HFFc6 (cell line): ENCODE data around the gene REXO4. TPM values are rescaled to one million over a fixed set of nuclear protein-coding genes. Genes with fewer than 3 reads are reported as not detected.

Source experiments
- DNase-seq: peaks from one replicate; pipeline ENCODE4 v3.0.0-alpha.2; 2018
- H3K27ac Mint-ChIP-seq: 2 replicates; pipeline ENCODE4 v1.8.0; 2020; ENCODE audit warnings: mild to moderate bottlenecking, mixed read lengths
- H3K27me3 Mint-ChIP-seq: 2 replicates; pipeline ENCODE4 v1.8.0; 2021; ENCODE audit warnings: mild to moderate bottlenecking, moderate library complexity, mixed read lengths; ENCODE audit not compliant: insufficient read depth
- H3K36me3 Mint-ChIP-seq: 2 replicates; pipeline ENCODE4 v1.8.0; 2021; ENCODE audit warnings: low read depth, mixed read lengths
- H3K4me1 Mint-ChIP-seq: 2 replicates; pipeline ENCODE4 v1.8.0; 2020; ENCODE audit warnings: low read depth, mixed read lengths
- H3K4me3 Mint-ChIP-seq: 2 replicates; pipeline ENCODE4 v1.8.0; 2020; ENCODE audit warnings: mild to moderate bottlenecking, moderate library complexity, mixed read lengths
- H3K9me3 Mint-ChIP-seq: 2 replicates; pipeline ENCODE4 v1.8.0; 2020; ENCODE audit warnings: mild to moderate bottlenecking, mixed read lengths
- total RNA-seq, 6 experiments: library from RNA; stranded (reverse); fragmentation: NEBNext Ultra II Directional; extraction: Animal tissue kit (Norgen Biotek cat#: 25700); gene quantifications; 2 replicates in 1 of 6; 3 replicates in 5 of 6; pipeline ENCODE4 v1.2.3, GENCODE V29; 2021
- TF ChIP-seq, protein P1 (sequence below): fragments of 200-600 bp; sonication (generic); IDR thresholded peaks from 2 replicates; pipeline ENCODE4 v1.5.0; 2021; ENCODE audit warnings: antibody characterized with exemption, mild to moderate bottlenecking

The REXO4 gene
- total RNA-seq, 6 experiments from 2014 or later, result 20.4 to 26.3 (median 23.5) TPM

DNA sequence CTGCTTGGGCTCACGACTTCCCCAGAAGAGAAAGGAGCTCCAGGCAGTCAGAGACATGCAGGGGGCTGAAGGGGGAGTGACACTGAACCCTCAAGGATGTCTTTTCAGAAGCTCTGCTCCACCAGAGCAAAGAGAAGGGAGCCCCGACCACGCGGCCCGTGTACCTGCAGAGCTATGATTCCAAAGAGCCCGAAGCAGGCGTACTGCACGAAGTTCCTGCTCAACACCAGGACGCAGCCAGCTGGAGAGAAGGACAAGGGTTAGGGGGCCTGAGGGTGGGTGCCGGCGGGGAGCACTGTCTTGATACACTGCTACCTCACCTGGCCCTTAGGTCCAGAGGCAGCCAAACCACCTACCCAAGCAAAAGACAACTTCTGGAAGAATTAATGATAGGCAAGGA is 51.4 kb downstream of the REXO4 start:
- TF ChIP-seq, protein P1, sequence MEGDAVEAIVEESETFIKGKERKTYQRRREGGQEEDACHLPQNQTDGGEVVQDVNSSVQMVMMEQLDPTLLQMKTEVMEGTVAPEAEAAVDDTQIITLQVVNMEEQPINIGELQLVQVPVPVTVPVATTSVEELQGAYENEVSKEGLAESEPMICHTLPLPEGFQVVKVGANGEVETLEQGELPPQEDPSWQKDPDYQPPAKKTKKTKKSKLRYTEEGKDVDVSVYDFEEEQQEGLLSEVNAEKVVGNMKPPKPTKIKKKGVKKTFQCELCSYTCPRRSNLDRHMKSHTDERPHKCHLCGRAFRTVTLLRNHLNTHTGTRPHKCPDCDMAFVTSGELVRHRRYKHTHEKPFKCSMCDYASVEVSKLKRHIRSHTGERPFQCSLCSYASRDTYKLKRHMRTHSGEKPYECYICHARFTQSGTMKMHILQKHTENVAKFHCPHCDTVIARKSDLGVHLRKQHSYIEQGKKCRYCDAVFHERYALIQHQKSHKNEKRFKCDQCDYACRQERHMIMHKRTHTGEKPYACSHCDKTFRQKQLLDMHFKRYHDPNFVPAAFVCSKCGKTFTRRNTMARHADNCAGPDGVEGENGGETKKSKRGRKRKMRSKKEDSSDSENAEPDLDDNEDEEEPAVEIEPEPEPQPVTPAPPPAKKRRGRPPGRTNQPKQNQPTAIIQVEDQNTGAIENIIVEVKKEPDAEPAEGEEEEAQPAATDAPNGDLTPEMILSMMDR, result no peak
- Mint-ChIP-seq H3K27me3 (peaks cover 6% of the 10 kb centered on the region), H3K4me3 (no peak overlapping the region)

DNA sequence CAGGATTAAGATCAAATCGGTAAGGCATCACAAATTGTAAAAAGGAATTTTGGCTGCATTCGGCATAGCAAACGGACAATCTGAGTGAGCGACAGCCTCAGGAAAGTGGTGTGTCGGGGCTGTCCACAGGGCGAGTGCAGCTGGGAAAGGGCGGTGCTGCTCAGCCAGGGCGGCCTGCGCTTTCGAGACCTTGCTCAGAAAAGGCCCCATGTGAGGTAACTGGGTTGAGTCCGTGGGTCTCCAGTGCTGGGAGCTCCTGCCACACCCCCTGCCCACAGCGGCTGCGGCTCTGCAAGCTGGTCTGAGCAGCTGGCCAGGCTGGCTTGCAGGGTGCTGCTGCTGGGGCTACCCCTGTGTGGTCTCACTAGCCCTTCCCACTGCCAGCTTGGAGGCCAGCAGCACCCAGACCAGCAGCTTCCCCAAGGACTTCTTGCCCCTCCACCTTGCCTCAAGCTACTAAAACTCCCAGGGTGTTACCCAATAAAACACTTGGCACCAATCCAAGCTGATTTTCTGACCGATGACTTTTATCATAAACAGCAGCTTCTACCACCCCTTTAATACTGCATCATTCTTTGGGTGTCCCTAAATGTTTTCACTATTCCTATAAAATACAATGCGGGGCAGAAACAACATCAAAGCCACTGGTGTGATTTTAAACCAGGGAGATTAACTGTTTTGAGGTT is 55.3 kb downstream of the REXO4 start:
- peaks cover 34% of the 10 kb centered on the region for H3K36me3 Mint-ChIP-seq

More for the DNA sequence above, 51.4 kb downstream of the REXO4 start:
- Mint-ChIP-seq H3K27ac (no peak overlapping the region), H3K36me3 (peaks cover 50% of the 10 kb centered on the region), H3K4me1 (peaks cover 33% of the 10 kb centered on the region), H3K9me3 (no peaks in the 10 kb centered on the region)
- DNase-seq, result no peak

DNA sequence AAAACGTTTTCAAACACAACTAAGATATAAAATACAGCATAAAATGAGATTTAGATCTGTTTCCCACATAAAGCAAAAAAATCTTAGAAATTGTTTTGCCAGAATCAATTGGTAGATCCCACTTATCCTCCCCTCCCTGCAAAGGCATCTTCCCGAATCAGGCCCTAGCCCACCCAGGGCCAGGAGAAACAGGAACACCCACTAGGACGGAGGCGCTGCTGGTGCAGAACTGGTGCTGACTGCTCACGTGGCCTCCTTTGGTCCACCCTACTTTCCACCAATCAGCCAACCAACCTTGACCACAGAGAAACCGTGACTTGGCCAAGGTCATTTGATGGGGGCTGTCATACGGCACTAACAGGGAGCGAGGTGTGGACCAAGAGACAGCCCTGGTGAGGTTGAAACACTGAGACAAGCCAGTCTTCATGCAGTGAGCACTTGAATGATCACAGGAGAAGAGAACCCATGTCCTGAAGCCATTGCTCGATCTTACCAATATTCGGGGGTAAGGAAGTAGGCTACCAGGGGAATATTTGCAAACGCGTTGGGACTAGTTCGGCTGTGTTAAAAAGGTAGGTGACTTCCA is 56.2 kb downstream of the REXO4 start:
- no peak for DNase-seq
- TF ChIP-seq, protein P1, result no peak
- H3K27me3 Mint-ChIP-seq, result peaks cover 3% of the 10 kb centered on the region; the same call in 1 of the 2 replicates
- no peaks in the 10 kb centered on the region for H3K9me3 Mint-ChIP-seq
- peaks cover 34% of the 10 kb centered on the region for H3K36me3 Mint-ChIP-seq
- no peak overlapping the region for H3K4me3 Mint-ChIP-seq
- H3K27ac Mint-ChIP-seq, result peak overlapping the region; percentile 45; the same call in 1 of the 2 replicates
- peaks cover 19% of the 10 kb centered on the region for H3K4me1 Mint-ChIP-seq

More for the DNA sequence above, 55.3 kb downstream of the REXO4 start:
- TF ChIP-seq, protein P1, result no peak
- H3K27ac Mint-ChIP-seq, result peak overlapping the region; percentile 33
- H3K4me3 Mint-ChIP-seq, result no peak overlapping the region
- H3K4me1 Mint-ChIP-seq, result peaks cover 13% of the 10 kb centered on the region
- no peaks in the 10 kb centered on the region for H3K9me3 Mint-ChIP-seq
- no peak for DNase-seq
- peaks cover 3% of the 10 kb centered on the region for H3K27me3 Mint-ChIP-seq

DNA sequence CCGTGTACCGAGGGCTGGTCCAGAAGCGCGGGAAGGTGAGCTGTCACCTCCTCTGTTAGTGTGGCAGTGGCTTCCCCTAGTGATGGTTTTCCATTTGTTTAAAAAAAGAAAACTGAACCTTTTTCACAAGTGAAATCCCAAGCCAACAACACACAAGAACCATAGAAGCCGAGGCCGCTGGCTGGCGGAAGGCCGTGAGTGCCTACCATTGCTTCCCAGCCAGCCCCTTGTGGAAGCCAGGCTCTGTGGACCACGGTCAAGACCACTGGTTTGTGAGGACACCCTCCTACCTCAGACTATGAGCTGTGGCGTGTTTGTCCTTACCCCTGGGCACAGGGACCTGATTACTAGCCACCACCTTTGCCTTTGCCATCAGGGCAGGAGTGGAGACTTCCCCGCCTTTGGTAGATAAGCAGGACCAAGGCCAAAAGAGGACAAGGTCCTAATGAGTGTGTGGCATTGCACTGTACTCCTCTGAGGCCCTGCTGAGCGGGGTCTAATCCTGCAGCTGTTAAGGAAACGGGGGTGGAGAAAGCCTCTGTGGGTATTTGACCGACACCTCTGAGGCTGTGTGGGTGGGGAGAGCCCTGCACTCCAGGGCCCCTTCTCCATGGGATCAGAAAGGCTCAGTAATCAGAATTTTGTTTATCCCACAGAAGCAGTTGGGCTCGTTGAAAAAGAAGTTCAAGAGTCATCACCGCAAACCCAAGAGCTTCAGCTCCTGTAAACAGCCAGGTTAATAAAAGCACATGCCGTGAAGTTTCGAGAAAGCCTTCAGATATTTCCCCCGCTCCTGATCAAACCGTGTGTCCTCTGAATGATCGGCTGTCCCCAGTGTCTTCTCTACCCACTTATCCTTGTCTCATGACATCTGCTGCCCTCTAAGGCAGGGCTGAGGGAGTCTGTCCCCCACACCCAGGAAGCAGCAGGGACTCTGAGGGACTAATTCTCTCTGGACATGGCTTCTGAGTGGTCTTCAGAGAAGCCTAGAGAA is 57.1 kb downstream of the REXO4 start:
- Mint-ChIP-seq H3K27me3 (peaks cover 6% of the 10 kb centered on the region), H3K9me3 (no peaks in the 10 kb centered on the region), H3K4me1 (peaks cover 19% of the 10 kb centered on the region), H3K36me3 (peaks cover 34% of the 10 kb centered on the region), H3K27ac (peak overlapping the region; percentile 45), H3K4me3 (no peak overlapping the region; the same call in 1 of the 2 replicates)
- TF ChIP-seq, protein P1, result no peak
- no peak for DNase-seq

DNA sequence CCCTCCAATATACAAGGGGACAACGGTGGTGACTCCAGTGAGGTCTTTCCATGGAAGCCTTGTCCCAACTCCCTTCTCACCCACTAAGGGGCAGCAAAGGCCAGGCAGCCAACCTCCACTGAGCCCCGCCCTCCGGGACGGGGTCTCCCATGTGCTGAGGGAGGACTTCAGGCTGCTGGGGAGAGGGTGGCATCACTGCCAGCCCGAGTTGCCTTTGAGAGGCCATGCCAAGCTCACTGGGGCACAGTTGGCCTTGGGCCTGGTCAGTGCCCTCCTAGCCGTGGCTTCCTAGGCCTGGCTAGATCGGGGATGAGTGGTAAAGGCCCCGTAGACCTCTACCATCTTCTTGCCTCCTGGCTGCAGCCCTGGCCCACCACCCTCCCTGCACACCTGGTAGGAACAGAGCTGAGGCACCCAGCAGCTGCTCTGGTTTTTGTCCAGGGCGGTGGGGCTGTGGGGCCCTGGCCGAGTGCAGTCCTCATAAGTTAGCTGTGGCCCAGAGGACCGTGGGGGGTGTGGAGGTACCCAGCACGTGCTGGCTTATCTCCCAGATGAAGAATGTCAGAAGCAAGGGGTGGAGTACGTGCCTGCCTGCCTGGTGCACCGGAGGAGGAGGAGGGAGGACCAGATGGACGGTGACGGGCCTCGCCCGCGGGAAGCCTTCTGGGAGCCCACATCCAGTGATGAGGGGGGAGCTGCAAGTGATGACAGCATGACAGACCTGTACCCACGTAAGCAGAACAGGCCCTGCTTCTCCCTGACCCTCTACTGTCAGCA is 58.2 kb downstream of the REXO4 start:
- no peak for DNase-seq
- TF ChIP-seq, protein P1, result peak; percentile 56
- peak overlapping the region; percentile 42; the same call in 1 of the 2 replicates for H3K27ac Mint-ChIP-seq
- no peak overlapping the region for H3K4me3 Mint-ChIP-seq
- H3K36me3 Mint-ChIP-seq, result peaks cover 34% of the 10 kb centered on the region
- no peaks in the 10 kb centered on the region for H3K9me3 Mint-ChIP-seq
- H3K27me3 Mint-ChIP-seq, result peaks cover 6% of the 10 kb centered on the region
- H3K4me1 Mint-ChIP-seq, result peaks cover 26% of the 10 kb centered on the region
